Midbrain (tissue), 1 donor: ENCODE measurements around the gene PPP1R3E.
"Not testable (repeated sequence)": the region's sequence is repeated elsewhere in the genome, so short reads cannot be mapped to it uniquely, and the experiment has no call there.

ENCODE experiments used
- DNase-seq: peaks from one replicate; lab custom pipeline; 2025; lab: John Stamatoyannopoulos, UW

PPP1R3E gene

GRCh38 chr14:23297611-23298277 lies 4.9 kb downstream of the PPP1R3E start:
- no peak for DNase-seq

GRCh38 chr14:23297096-23297495 lies 5.6 kb downstream of the PPP1R3E start:
- no peak for DNase-seq

GRCh38 chr14:23296012-23296777 lies 6.5 kb downstream of the PPP1R3E start:
- DNase-seq: peak; percentile 33

DNA sequence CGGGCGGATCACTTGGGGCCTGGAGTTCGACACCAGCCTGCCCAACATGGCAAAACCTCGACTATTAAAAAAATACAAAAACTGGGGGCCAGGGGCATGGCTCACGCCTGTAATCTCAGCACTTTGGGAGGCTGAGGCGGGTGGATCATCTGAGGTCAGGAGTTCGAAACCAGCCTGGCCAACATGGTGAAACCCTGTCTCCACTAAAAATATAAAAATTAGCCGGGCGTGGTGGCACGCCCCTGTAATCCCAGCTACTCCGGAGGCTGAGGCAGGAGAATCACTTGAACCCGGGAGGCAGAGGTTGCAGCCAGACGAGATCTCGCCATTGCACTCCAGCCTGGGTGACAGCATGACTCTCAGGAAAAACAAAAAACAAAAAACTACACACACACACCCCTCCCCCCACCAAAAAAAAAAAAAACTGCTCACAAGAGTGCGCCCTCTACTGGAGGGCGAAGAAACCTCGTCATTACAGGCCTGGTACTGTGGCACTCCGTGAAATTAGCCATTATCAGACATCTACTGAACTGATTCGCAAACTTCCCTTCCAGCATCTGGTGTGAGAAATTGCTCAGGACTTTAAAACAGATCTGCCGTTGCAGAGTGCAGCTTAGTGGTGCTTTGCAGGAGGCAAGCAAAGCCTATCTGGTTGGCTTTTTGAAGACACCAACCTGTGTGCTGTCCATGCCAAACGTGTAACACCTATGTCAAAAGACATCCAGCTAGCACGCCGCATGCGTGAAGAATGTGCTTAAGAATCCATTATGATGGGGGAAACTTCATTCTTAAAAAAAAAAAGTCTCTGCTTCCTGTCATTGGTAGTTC lies 7.7 kb downstream of the PPP1R3E start:
- DNase-seq: peak; percentile 64

GRCh38 chr14:23286902-23287479 lies 15.7 kb downstream of the PPP1R3E start:
- no peak for DNase-seq

GRCh38 chr14:23286020-23286901 lies 16.4 kb downstream of the PPP1R3E start, which contains the start of gene HOMEZ:
Gene HOMEZ (minus strand): TSS chr14:23286132. CDS start chr14:23285952, 180 bp downstream.
- peak; percentile 99 for DNase-seq

- DNase-seq: no peak
Observed at GRCh38 chr14:23285530-23286019, 17.1 kb downstream of the PPP1R3E start.

GRCh38 chr14:23284654-23285529 lies 17.8 kb downstream of the PPP1R3E start:
- DNase-seq: peak; percentile 38

- no peak for DNase-seq
Observed at GRCh38 chr14:23281247-23281646, 21.4 kb downstream of the PPP1R3E start.

DNA sequence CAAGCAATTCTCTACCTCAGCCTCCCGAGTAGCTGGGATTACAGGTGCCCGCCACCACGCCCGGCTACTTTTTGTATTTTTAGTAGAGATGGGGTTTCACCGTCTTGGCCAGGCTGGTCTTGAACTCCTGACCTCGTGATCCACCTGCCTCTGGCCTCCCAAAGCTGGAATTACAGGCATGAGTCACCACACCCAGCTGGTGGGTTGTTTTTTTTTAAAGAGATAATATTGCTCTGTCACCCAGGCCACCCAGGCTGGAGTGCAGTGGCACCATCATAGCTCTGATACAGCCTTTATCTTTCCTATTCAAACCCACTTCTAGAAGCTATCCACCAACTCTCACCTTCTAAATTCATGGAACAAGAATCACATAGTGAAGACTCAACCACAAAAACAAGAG lies 24.7 kb downstream of the PPP1R3E start:
- not testable (repeated sequence) for DNase-seq

- no peak for DNase-seq
Observed at GRCh38 chr14:23277189-23277588, 25.5 kb downstream of the PPP1R3E start.

GRCh38 chr14:23275412-23275811 lies 27.2 kb downstream of the PPP1R3E start:
- no peak for DNase-seq

DNA sequence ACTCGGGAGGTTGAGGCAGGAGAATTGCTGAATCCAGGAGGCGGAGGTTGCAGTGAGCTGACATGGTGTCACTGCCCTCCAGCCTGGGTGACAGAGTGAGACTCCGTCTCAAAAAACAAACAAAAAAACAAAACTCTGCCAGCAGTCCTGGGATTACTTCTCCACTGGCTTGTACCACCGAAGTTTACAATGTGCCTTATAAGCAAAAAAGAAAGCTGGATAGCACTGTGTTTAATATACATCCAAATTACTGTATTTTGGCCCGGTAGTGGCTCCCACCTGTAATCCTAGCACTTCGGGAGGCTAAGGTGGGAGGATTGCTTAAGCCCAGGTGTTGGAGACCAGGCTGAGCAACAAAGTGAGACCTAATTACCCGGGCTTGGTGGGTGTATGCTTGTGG lies 33.5 kb downstream of the PPP1R3E start:
- no peak for DNase-seq

- DNase-seq: not testable (repeated sequence)
Observed at GRCh38 chr14:23260849-23261248, 41.8 kb downstream of the PPP1R3E start.

- no peak for DNase-seq
Observed at GRCh38 chr14:23259426-23259825, 43.2 kb downstream of the PPP1R3E start.

- DNase-seq: no peak
Observed at GRCh38 chr14:23258256-23258655, 44.4 kb downstream of the PPP1R3E start.

GRCh38 chr14:23252420-23253333 lies 50.0 kb downstream of the PPP1R3E start:
- DNase-seq: no peak

GRCh38 chr14:23252006-23252405 lies 50.7 kb downstream of the PPP1R3E start:
- DNase-seq: no peak

DNA sequence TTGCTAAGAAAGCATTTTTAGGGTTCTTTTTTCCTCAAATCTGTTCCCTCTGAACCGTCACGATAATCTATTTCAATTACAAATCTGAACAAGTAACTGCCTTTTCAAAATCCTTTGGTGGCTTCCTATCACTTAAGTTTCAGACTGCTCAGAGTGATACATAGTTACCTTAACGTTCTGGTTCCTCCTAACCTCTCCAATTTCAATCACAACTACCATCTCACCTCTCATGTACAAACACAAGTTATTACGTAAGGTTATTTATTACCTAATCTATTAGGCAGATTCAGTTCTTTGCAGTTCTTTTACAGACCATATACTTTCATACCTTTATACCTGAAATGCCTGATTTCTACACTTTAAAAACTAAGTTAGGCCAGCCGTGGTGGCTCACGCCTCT lies 52.8 kb downstream of the PPP1R3E start:
- no peak for DNase-seq
